NCI-H526 (cell line): ENCODE data around the gene NAA15.
"Not testable (repeated sequence)": the region's sequence is repeated elsewhere in the genome, so short reads cannot be mapped to it uniquely, and the experiment has no call there.

Experiments
- DNase-seq, 2 experiments: peaks; one replicate each; lab custom pipeline; 2025; lab: John Stamatoyannopoulos, UW

NAA15 gene

GRCh38 chr4:139367421-139368090 is 66.3 kb downstream of the NAA15 start:
- DNase-seq, result no peak

GRCh38 chr4:139368998-139369397 is 67.7 kb downstream of the NAA15 start:
- no peak for DNase-seq

- no peak for DNase-seq
Observed at GRCh38 chr4:139374251-139374650, 72.9 kb downstream of the NAA15 start.

DNA sequence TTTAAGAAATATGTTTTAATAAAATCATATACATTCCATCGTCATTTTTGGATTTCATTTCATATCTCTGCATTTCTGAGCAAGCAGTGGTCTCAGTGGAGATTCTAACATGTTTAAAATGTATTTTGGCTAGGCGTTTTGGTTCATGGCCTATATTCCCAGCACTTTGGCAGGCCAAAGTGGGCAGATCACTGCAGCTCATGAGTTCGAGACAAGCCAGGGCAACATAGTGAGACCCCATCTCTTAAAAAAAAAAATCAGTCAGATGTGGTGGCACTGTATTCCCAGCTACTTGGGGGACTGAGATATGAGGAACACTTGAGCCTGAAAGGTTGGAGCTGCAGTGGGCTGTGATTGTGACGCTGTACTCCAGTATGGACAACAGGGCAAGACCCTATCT is 85.1 kb downstream of the NAA15 start:
- no peak for DNase-seq

DNA sequence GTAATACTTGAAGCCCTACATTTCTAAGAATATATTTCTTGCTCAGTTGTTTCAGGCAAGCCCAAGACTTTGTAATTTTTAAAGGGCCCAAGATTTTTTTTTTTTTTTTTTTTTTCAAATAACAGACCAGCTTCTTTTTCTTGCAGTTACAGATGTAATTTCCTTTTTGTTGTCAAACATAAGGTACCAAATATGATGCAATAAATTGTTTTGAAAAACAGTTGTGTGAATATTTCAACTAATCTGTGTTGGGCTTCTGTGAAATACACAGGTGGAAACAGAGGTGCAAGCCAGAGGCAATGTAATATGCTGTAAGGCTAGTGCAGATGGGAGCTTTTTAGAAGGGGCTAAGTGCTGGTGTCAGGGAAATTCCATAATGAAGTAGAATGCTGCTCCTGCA is 87.8 kb downstream of the NAA15 start:
- DNase-seq, result no peak

DNA sequence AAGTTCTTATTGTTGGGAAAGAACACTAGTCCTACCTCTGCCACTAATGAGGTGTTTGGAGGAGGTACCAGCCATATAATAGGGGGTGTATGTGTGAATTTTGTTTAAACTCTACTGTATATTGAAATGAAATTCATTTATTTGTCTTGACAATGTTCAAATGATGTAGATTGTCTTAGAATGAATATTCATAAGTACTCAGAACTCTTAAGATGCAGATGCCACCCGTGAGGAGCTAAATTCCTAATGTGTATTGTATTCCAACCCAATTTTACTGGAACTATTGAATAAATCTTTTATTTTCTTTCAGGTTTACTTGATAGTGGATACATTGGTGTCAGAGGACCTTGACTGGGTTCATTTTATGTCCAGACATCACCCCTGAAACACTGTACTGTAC is 88.7 kb downstream of the NAA15 start:
- no peak for DNase-seq

DNA sequence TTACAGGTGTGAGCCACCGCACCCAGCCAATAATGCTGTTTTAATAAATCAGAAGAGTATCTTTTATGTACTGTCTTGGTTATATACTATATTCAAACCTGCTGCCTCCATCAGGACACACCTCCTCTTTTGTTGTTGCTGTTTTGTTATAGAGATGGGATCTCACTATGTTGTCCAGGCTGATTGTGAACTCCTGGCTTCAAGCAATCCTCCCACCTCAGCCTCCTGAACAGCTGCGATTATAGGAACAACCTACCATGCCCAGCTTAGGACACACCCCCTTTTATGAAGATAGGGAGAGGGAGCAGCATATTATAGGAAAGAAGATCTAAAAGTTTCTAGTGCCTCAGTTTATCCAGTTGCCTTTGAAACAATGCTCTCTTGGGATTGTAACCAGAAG is 90.4 kb downstream of the NAA15 start:
- DNase-seq, result no peak

DNA sequence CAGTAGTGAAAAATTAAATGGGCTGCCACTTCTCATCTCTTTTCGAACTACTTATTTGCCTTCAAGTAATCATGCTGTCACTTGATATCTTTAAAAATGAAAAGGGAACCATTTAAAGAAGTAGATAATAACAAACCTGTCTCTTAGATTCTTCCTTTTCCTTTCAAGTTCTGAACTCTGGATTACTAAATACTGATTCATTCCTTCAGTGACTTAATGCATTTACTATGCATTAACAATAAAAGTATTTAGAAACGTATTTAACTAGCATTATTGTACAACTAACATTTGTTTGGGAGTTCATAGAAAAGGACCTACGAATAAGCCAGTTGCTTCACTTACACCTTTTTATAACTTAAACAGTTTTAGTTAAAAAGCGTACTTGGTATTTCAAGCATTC is 91.5 kb downstream of the NAA15 start:
- no peak for DNase-seq

DNA sequence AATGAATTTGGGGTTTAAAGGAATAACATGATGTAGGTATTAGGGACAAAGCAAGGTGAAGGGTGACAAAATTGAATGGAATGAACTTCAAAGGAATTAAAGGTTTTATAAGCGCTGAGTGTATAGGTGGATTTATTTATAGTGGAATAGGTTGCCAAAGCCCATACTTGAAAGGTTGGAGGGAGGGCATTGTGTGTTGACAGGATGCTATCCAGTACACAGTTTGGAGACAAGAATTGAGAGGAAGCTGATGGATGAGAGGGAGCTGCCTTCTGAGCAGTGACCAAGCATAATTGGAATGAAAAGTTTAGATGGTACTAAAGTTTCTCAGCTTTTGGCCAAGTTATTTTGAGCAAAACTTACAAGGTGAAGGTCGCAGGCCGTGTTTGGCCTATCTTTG is 100.1 kb downstream of the NAA15 start:
- no peak for DNase-seq

GRCh38 chr4:139402436-139402835 is 101.1 kb downstream of the NAA15 start:
- DNase-seq, result no peak

- DNase-seq, result no peak
Observed at GRCh38 chr4:139403462-139403861, 102.2 kb downstream of the NAA15 start.

DNA sequence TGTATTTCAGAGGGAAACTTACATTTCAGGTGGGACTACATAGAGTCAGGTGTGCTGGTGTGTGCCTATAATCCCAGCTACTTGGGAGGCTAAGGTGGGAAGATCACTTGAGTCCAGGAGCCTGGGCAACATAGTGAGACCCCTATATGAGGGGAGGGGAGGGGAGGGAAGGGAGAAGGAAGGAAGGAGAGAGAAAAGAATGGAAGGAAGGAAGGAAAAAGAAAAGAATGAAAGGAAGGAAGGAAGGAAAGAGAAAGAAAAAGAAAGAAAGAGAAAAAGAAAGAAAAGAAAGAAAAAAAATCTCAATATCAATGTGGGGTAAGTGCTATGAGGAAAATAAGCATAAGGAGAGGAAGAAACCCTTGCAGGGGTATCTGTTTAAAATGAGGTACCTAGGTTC is 109.0 kb downstream of the NAA15 start:
- no peak for DNase-seq

DNA sequence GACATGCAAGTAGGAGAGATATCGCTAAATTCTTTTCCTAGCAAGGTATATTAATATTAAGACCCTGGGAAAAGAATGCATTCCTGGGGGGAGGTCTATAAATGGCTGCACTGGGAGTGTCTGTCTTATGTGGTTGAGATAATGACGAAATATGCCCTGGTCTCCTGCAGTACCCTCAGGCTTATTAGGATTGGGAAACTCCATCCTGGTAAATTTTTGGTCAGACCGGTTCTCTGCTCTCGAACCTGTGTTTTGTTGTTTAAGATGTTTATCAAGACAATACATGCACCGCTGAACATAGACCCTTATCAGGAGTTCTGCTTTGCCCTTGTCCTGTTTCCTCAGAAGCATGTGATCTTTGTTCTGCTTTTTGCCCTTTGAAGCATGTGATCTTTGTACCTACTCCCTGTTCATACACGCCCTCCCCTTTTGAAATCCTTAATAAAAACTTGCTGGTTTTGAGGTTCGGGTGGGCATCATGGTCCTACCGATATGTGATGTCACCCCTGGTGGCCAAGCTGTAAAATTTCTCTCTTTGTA is 113.4 kb downstream of the NAA15 start:
- DNase-seq, result peak in 1 of 2 experiments; percentile 2

DNA sequence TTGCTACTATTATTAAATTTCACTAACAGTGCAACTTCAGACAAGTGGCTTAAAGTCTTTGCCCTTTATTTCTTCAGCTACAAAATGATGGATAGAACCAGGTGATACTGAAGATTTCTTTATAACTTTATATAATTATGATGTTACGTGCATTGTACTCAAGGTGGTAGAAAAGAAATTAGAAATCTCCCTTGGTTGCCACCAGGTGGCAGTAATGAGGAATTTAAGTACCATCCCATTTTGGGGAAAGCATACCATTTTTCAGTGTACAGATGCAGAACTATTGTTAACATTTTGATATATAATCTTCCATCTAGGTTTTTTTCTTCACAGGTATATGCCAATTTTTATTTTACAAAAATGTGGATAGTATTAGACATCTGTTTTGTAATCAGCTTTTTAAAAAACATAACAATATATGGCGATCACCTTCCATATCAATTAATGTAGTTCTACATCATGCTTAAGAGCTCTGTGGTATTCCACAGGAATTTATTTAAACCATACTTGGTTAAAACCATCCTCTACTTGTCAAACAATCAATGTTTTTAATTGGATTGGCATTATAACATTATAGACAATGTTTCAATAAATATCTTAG is 114.9 kb downstream of the NAA15 start:
- peak in 1 of 2 experiments; percentile 49 for DNase-seq

DNA sequence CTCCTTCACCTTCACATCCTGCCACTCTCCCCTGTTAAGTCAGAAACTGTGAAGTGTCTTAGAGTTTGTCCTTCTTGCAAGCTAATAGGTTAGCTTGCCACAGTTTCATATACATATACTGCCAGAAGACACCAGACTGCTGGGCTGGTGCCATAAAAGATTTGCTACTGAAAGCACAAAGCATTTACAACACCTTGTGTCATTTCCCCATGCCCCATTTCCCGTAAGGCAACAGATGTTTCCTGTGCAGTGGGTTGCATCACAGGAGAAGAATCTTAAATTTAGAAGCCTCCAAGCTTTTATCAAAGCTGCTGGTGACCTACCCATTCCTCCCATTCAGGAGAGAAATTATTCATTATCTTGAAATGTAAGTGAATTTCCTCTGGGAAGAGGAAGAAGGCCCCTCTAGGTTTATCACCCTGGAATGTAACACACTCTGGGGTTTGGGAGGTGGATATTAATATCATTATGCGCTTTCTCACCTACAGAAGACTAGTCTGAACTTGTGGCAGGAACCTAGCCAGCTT is 118.1 kb downstream of the NAA15 start:
- DNase-seq, result no peak

GRCh38 chr4:139420652-139421051 is 119.3 kb downstream of the NAA15 start:
- no peak for DNase-seq

- DNase-seq, result no peak
Observed at GRCh38 chr4:139436122-139436521, 134.8 kb downstream of the NAA15 start.

GRCh38 chr4:139438141-139438540 is 136.8 kb downstream of the NAA15 start:
- no peak for DNase-seq

DNA sequence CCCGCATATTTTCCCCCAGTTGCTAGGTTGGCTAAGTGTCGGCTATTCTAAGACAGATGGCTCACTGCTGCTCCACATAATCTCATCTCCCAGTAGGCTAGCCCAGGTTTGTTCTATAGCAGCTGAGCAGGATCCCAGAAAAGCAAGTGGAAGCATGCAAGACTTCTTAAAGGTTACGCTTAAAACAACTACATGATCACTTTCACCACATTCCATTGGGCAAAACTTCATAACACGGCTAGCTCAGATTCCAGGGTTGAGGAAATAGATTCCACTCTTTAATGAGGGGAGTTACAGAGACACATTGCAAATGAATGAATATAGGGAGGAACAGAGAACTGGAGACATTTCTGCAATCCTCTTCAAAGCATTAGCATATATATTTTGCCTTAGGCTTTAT is 139.7 kb downstream of the NAA15 start:
- no peak for DNase-seq

DNA sequence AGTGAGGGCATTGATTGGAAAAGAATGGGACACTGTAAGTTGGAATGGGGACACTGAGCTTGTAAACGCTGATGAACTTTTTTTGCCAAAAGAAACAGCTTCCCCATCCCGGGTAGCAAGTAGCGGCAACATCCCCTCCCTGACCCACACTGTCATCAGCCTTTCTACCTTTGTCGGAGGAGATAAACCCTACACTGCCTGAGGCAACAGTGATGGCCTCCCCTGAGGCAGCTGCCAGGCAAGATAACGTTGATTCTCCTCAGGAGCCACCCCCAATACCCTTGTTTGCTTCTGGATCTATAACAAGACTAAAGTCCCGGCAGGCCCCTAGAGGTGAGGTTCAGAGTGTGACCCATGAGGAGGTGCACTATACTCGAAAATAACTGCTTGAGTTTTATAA is 142.4 kb downstream of the NAA15 start:
- no peak for DNase-seq

DNA sequence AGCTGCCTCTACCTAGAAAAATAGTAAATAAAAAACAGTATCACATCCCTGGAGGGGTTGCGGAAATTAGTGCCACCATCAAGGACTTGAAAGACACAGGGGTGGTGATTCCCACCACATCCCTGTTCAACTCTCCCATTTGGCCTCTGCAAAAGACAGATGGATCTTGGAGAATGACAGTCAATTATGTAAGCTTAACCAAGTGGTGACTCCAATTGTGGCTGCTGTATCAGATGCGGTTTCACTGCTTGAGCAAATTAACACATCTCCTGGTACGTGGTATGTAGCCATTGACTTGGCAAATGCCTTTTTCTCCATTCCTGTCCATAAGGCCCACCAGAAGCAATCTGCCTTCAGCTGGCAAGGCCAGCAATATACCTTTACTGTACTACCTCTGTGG is 143.6 kb downstream of the NAA15 start:
- DNase-seq, result not testable (repeated sequence)

GRCh38 chr4:139447078-139447477 is 145.8 kb downstream of the NAA15 start:
- not testable (repeated sequence) for DNase-seq

GRCh38 chr4:139450586-139450985 is 149.3 kb downstream of the NAA15 start:
- no peak for DNase-seq

- DNase-seq, result no peak
Observed at GRCh38 chr4:139451997-139452396, 150.7 kb downstream of the NAA15 start.
